Endothelial cell of umbilical vein (primary cell): ENCODE results near the gene RABGGTA.

Experiments used
- CTCF ChIP-seq, 2 donors: IDR thresholded peaks; 1 replicate in 1 of 2; 2 replicates in 1 of 2; pipeline ENCODE4 v1.5.1; 2011; ENCODE audit warnings: low read length in 2 of 2, mild to moderate bottlenecking in 2 of 2, moderate library complexity in 2 of 2, control low read depth in 1 of 2, inconsistent platforms in 1 of 2, low read depth in 1 of 2; ENCODE audit not compliant: insufficient read depth in 1 of 2; ENCODE audit errors: extremely low read depth in 1 of 2
- POLR2A ChIP-seq: IDR thresholded peaks from 2 replicates; pipeline ENCODE4 v1.6.1; 2012; ENCODE audit warnings: low read depth, mild to moderate bottlenecking, control low read depth, low read length
- POLR2AphosphoS5 ChIP-seq: IDR thresholded peaks from 2 replicates; pipeline ENCODE4 v1.6.1; 2012; ENCODE audit warnings: low read depth, mild to moderate bottlenecking, control low read depth, low read length, moderate library complexity; ENCODE audit not compliant: insufficient read depth

DNA sequence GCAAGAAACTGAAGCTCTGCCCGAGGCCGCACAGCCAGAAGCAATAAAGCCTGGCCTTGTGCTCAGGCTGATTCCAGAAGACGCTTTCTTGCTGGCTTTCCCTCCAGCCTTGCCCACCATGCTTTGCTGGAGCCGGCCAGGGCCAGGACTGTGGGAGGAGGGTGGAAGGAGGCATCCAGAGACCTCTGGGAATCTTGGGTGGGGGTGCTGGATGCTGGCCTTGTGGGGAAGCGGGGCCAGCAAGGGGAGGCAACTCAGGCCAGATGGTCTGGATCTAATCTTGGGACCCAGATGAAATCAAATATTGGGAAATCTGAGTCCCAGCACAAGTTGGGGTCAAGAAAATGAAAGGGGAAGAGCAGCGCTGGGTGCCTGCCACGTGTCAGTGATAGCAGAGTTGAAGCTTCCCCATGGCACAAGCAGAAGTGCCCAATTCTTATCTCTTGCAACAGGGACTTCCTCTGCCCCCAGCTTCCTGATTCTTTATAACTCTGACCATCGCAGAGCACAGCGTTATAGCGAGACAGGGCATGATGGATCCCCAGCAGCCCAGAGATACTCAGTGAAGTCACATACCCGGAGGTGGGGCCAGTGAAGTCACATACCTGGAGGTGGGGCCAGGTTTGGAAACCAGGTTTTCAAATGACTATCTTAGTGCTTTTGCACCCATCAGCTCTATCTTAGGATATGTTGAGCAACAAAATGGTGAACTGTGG, 6.4 kb upstream of the RABGGTA start:
- TF ChIP-seq CTCF (IDR thresholded peaks at IDR 0.05; ENCODE audit: extremely low read depth in 1 of 2, insufficient read depth in 1 of 2, low read depth in 1 of 2, low read length in 2 of 2) (no peak), POLR2A (no peak), POLR2AphosphoS5 (no peak)
